Fibroblast of the aortic adventitia (primary cell): ENCODE results near the gene CD14. TPM values are rescaled to one million over a fixed set of nuclear protein-coding genes. Genes with fewer than 3 reads are reported as not detected.
"Not testable (repeated sequence)": the region's sequence is repeated elsewhere in the genome, so short reads cannot be mapped to it uniquely, and the experiment has no call there.

ENCODE experiments used
- DNase-seq: peaks from one replicate; pipeline ENCODE4 v3.0.0-alpha.2; 2010; ENCODE audit warnings: low read depth
- H3K4me3 ChIP-seq: 2 replicates; pipeline ENCODE4 v1.5.1; 2011; ENCODE audit warnings: low read depth, mild to moderate bottlenecking, control low read depth, low read length, moderate library complexity
- total RNA-seq: library from RNA; depleted of rRNA; stranded (reverse); fragments of >200 nt; gene quantifications from 2 replicates; pipeline ENCODE4 v1.2.3, GENCODE V29; 2012; ENCODE audit warnings: low replicate concordance
- TF ChIP-seq, protein P1 (sequence below): IDR thresholded peaks from 2 replicates; pipeline ENCODE4 v1.5.1; 2011; ENCODE audit warnings: mild to moderate bottlenecking, low read length, control low read depth, inconsistent platforms; ENCODE audit not compliant: insufficient read depth

Gene CD14
- total RNA-seq, 1 donor = 0.36 TPM

DNA sequence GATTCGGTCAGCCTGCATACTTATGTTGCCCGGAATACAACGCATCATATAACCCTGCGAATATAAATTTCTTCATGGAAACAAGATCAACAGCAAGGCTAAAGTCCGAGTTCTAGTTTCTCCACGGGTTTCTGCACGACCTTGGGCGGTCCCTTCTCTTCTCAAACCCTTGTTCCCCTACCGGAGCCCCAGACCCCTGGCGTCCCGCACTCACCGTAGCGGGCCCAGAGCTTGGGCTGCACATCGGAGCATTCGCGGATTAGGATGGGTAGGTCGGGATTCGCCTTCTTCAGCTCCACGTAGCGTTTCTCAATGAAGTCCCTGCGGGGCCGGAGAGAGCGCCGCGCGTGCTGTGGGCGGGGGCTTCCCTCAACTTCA lies 14.1 kb upstream of the CD14 start:
- TF ChIP-seq, protein P1, sequence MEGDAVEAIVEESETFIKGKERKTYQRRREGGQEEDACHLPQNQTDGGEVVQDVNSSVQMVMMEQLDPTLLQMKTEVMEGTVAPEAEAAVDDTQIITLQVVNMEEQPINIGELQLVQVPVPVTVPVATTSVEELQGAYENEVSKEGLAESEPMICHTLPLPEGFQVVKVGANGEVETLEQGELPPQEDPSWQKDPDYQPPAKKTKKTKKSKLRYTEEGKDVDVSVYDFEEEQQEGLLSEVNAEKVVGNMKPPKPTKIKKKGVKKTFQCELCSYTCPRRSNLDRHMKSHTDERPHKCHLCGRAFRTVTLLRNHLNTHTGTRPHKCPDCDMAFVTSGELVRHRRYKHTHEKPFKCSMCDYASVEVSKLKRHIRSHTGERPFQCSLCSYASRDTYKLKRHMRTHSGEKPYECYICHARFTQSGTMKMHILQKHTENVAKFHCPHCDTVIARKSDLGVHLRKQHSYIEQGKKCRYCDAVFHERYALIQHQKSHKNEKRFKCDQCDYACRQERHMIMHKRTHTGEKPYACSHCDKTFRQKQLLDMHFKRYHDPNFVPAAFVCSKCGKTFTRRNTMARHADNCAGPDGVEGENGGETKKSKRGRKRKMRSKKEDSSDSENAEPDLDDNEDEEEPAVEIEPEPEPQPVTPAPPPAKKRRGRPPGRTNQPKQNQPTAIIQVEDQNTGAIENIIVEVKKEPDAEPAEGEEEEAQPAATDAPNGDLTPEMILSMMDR = no peak
- peak overlapping the region; percentile 93 for H3K4me3 ChIP-seq
- no peak for DNase-seq

DNA sequence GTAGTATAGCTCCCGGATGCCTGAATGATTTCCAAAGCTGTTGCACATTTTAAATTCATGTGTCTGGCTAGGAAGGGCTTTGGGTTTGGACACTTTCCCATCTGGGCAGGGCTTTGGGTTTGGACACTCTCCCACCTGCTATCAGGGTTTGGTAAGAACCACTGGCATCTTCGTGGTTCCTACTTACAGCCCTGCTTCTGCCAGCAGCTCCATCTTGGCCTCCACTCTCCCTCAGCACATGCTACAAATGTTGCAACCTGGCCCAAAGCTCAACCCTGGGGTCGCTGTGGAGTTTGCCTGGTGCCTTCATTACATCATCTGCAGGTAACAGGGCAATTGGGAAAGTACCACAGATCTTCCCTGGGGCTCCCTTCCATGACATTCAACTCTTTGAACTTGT lies 9.7 kb upstream of the CD14 start:
- TF ChIP-seq, protein P1 = no peak
- peak; percentile 95 for DNase-seq
- H3K4me3 ChIP-seq = no peak overlapping the region

DNA sequence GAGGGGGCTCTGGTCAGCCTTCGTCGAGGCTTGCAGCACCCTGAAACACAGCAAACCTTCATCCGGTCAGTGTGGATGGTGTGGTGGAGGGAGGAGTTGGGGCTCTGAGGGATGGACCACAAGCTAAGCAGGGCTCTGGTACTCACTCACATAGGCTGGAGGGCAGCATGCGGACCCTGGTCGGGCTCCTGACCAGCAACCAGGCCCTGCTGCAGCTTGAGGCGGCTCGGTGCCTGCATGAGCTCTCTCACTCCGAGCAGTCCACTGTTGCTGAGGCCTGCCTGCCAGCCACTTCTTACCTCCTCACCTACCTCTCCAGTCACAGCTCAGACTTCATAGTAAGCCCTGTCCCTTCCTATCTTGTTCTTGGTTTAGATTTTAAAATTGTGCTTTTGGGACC lies 8.7 kb upstream of the CD14 start:
- DNase-seq = no peak
- no peak overlapping the region for H3K4me3 ChIP-seq
- TF ChIP-seq, protein P1 = no peak

DNA sequence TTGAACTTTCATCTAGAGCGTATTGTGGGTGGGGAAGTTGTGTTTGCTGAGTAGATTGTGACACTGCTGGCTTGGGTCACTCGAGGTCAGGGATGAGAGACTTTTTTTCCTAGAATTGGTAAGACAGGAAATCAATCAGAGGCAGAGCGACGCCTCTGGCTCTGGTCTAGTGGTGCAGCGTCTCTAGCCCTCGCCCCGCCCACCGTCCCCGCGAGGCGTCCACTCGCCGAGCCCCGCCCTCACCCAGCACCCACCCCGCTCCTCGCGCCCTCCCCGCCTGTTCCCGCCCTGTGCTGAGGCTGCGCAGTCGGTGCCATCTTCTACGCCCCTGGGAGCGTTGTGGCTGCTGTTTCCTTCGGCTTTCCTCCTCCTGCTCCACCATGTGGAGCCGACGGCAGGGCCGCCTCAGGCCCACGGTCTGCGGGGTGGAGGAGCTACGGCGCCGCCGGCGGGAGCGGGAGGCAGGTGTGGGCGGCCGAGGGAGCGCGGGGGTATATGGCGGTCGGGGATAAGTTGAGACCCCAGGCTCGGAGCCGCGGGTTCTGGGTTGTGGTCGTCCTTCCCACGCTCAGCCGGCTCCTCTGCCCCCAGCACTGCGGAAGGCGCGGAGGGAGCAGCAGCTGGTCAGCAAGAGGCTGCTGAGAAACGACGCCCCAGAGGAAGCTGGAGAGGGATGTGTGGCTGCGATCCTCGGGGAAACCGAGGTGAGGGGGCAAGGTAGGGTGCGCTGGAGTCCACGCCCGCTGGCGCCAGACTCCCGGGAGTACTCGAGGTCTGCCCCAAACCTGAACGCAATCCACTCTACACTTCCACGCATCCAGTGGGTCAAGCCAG lies 6.4 kb upstream of the CD14 start, which contains the start of gene TMCO6:
TSS of gene TMCO6 (plus strand) at position 304 of the 834 bp plus-strand sequence. CDS start at position 381, 77 bp downstream.
- peak within 1 kb of the TSS; percentile 83 for H3K4me3 ChIP-seq
- TF ChIP-seq, protein P1 = peak; percentile 65
- peak; percentile 91 for DNase-seq

DNA sequence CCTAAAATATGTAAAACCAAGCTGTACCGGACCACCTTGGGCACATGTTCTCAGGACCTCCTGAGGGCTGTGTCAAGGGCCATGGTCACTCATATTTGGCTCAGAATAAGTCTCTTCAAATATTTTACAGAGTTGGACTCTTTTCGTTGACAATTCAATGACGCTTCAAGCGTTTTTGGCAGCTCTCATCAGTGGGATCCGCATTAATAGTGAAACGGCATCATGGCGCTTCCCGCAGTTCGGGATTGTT lies 5.8 kb upstream of the CD14 start:
- DNase-seq = not testable (repeated sequence)
- H3K4me3 ChIP-seq = peak overlapping the region; percentile 59

DNA sequence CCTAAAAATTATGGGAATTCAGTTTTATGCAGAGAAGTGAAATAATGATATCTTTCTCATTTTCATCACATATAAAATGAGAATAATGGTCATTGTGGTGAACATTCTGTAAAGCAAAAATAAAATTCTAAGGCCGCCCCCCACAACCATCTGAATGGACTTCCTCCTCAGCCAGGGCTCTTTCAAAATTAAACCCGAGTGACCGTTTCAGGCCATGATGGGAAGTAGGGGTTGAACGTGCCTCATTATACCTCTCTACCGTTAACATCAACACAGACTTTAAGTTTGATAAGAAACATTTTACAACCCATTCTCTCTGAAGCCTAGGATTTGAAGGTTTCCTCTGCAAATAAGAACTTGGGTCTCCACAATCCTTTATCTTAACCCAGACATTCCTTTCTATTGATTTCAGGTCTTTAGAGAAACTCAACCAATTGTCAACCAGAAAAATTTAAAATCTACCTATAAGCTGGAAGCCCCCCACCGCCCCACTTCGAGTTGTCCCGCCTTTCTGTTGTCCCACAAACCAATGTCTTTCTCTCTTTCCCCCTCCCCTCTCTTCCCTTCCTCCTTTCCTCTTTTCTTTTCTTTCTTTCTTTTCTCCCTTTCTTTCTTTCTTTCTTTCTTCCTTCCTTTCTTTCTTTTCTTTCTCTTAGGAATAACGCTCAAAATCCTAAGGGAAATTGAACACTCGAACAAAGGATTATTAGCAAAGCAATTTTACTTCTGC lies 4.6 kb upstream of the CD14 start:
- no peak overlapping the region for H3K4me3 ChIP-seq
- TF ChIP-seq, protein P1 = no peak
- no peak for DNase-seq
